Hepatocyte (in vitro differentiated cells): ENCODE measurements around the gene CREB1. TPM values are rescaled to one million over a fixed set of nuclear protein-coding genes. Genes with fewer than 3 reads are reported as not detected.
A peak's percentile ranks its signal among the peaks of the same experiment; 100 is the strongest.

ENCODE experiments used
- DNase-seq: peaks from one replicate; pipeline ENCODE4 v3.0.0-alpha.2; 2016; ENCODE audit warnings: low spot score
- H2AFZ ChIP-seq: fragments of 200-600 bp; sonication (generic); 2 replicates; pipeline ENCODE4 v1.6.0; 2016; ENCODE audit warnings: antibody characterized with exemption, mild to moderate bottlenecking
- H3K27ac ChIP-seq: fragments of 200-600 bp; sonication (generic); 2 replicates; pipeline ENCODE4 v1.5.1; 2016; ENCODE audit warnings: mild to moderate bottlenecking
- H3K27me3 ChIP-seq: fragments of 200-600 bp; sonication (generic); 2 replicates; pipeline ENCODE4 v1.6.1; 2016
- H3K36me3 ChIP-seq: fragments of 200-600 bp; sonication (generic); replicated peaks from 2 replicates; pipeline ENCODE4 v1.5.1; 2016; ENCODE audit warnings: low read depth; ENCODE audit not compliant: insufficient read depth
- H3K4me1 ChIP-seq: fragments of 200-600 bp; sonication (generic); 2 replicates; pipeline ENCODE4 v1.5.1; 2016; ENCODE audit warnings: mild to moderate bottlenecking, moderate library complexity; ENCODE audit not compliant: insufficient read depth
- H3K4me2 ChIP-seq: fragments of 200-600 bp; sonication (generic); 2 replicates; pipeline ENCODE4 v1.6.0; 2016
- H3K4me3 ChIP-seq: fragments of 200-600 bp; sonication (generic); 2 replicates; pipeline ENCODE4 v1.5.1; 2016; ENCODE audit warnings: mild to moderate bottlenecking
- H3K79me2 ChIP-seq: fragments of 200-600 bp; sonication (generic); 2 replicates; pipeline ENCODE4 v1.6.0; 2017; ENCODE audit warnings: mild to moderate bottlenecking
- H3K9me2 ChIP-seq: fragments of 200-600 bp; sonication (generic); replicated peaks from 2 replicates; pipeline ENCODE4 v1.6.0; 2017; ENCODE audit warnings: mild to moderate bottlenecking; ENCODE audit not compliant: insufficient read depth
- H3K9me3 ChIP-seq: fragments of 200-600 bp; sonication (generic); 2 replicates; pipeline ENCODE4 v1.5.1; 2016; ENCODE audit warnings: low read depth, mild to moderate bottlenecking
- H4K20me1 ChIP-seq: fragments of 200-600 bp; sonication (generic); 2 replicates; pipeline ENCODE4 v1.6.0; 2016; ENCODE audit warnings: mild to moderate bottlenecking; ENCODE audit not compliant: insufficient read depth, poor library complexity, severe bottlenecking
- EZH2 ChIP-seq: fragments of 200-600 bp; sonication (generic); IDR thresholded peaks from 2 replicates; pipeline ENCODE4 v1.6.1; 2016; ENCODE audit warnings: antibody characterized with exemption, mild to moderate bottlenecking, borderline replicate concordance
- EZH2phosphoT487 ChIP-seq: fragments of 200-600 bp; sonication (generic); IDR thresholded peaks from one replicate; pipeline ENCODE4 v1.6.1; 2018; ENCODE audit warnings: antibody characterized with exemption, mild to moderate bottlenecking, low read depth, moderate library complexity; ENCODE audit not compliant: unreplicated experiment, severe bottlenecking
- WGBS: methylation state at CpG from one replicate; pipeline ENCODE4 v1.1.6; 2016; ENCODE audit warnings: low lambda C conversion rate; ENCODE audit errors: missing lambda C conversion rate; 5-methylcytosine and 5-hydroxymethylcytosine counted together
- polyA plus RNA-seq: library from polyadenylated mRNA; unstranded; fragments of >200 nt; fragmentation: Nextera tagmentation; extraction: Ambion mirVana; gene quantifications from 2 replicates; pipeline ENCODE4 v1.2.1, GENCODE V29; 2016
- total RNA-seq: library from RNA; depleted of rRNA; stranded (reverse); fragments of >200 nt; gene quantifications from 2 replicates; pipeline ENCODE4 v1.2.3, GENCODE V29; 2014
- TF ChIP-seq, protein P1 (sequence below): fragments of 200-600 bp; sonication (generic); IDR thresholded peaks from 2 replicates; pipeline ENCODE4 v1.5.1; 2016; ENCODE audit warnings: antibody characterized with exemption, mild to moderate bottlenecking; ENCODE audit not compliant: poor library complexity

CREB1 gene
- total RNA-seq (40.8 and 42.0 TPM in 2 replicates), polyA plus RNA-seq (21.9 and 22.6 TPM in 2 replicates)

DNA sequence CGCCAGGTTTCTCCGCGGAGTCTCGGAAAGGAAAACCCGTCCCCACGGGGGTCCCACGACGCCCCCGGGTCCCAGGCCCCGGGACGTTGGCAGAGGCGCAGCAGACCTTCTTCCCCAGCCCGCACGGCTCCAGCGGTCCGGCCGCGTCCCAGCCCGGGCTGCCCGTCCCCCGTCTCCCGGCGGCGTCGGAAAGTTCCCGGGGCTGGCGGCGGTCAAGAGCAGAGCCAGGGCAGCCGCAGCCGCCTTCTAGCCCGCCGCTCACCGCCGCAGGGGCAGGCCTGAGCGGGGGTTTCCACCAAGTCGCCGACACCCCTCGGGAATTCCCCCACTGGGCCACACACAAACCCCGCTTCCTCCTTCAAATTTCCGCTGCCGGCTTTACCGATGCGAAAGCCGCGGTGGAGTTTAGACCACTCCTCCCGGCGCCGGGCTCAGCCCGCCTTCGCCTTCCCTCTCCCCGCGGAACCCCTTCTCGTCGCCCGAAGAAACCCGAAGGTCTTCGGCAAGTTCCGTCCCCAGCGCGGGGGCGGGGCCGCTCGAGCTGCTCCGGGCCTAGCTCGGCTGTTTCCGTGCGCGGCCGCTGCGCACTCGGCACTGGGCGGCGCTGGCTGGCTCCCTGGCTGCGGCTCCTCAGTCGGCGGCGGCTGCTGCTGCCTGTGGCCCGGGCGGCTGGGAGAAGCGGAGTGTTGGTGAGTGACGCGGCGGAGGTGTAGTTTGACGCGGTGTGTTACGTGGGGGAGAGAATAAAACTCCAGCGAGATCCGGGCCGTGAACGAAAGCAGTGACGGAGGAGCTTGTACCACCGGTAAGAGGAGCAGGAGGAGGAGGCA is at the start of gene CREB1:
CREB1 (plus strand) TSS at position 633 of the 830 bp plus-strand sequence. CDS start 25,674 bp downstream, outside the sequence.
- H3K4me1 ChIP-seq, result peaks cover 16% of the 10 kb centered on the region
- WGBS, result under 1% methylated on average over 65 of the region's 92 CpGs
- H3K4me2 ChIP-seq, result peak within 1 kb of the TSS; percentile 93
- H3K36me3 ChIP-seq, result no peaks in the 10 kb centered on the region
- DNase-seq, result peak; percentile 99
- TF ChIP-seq, protein P1, sequence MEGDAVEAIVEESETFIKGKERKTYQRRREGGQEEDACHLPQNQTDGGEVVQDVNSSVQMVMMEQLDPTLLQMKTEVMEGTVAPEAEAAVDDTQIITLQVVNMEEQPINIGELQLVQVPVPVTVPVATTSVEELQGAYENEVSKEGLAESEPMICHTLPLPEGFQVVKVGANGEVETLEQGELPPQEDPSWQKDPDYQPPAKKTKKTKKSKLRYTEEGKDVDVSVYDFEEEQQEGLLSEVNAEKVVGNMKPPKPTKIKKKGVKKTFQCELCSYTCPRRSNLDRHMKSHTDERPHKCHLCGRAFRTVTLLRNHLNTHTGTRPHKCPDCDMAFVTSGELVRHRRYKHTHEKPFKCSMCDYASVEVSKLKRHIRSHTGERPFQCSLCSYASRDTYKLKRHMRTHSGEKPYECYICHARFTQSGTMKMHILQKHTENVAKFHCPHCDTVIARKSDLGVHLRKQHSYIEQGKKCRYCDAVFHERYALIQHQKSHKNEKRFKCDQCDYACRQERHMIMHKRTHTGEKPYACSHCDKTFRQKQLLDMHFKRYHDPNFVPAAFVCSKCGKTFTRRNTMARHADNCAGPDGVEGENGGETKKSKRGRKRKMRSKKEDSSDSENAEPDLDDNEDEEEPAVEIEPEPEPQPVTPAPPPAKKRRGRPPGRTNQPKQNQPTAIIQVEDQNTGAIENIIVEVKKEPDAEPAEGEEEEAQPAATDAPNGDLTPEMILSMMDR, result peak; percentile 11
- TF ChIP-seq EZH2phosphoT487, result no peak
- no peak for TF ChIP-seq EZH2
- no peaks in the 10 kb centered on the region for H3K27me3 ChIP-seq
- H3K27ac ChIP-seq, result peak within 1 kb of the TSS; percentile 98
- H3K79me2 ChIP-seq, result peaks cover 40% of the 10 kb centered on the region
- no peaks in the 10 kb centered on the region for H3K9me3 ChIP-seq
- peaks cover 38% of the 10 kb centered on the region for H4K20me1 ChIP-seq
- peak within 1 kb of the TSS; percentile 76 for H2AFZ ChIP-seq
- H3K4me3 ChIP-seq, result peak within 1 kb of the TSS; percentile 96
- H3K9me2 ChIP-seq, result no peaks in the 10 kb centered on the region

GRCh38 chr2:207480521-207481040 is 49.2 kb upstream of the CREB1 start:
- TF ChIP-seq EZH2, result no peak
- no peak for TF ChIP-seq EZH2phosphoT487
- TF ChIP-seq, protein P1, result no peak
- no peak overlapping the region for H2AFZ ChIP-seq
- H3K27me3 ChIP-seq, result no peaks in the 10 kb centered on the region
- H3K79me2 ChIP-seq, result no peaks in the 10 kb centered on the region
- H3K9me2 ChIP-seq, result no peaks in the 10 kb centered on the region
- no peak for DNase-seq
- no peaks in the 10 kb centered on the region for H3K4me1 ChIP-seq
- no peak overlapping the region for H3K27ac ChIP-seq
- H4K20me1 ChIP-seq, result no peaks in the 10 kb centered on the region
- 60% methylated on average over 4 of the region's 4 CpGs for WGBS
- H3K4me3 ChIP-seq, result no peak overlapping the region
- H3K36me3 ChIP-seq, result no peaks in the 10 kb centered on the region
- no peak overlapping the region for H3K4me2 ChIP-seq
- no peaks in the 10 kb centered on the region for H3K9me3 ChIP-seq

DNA sequence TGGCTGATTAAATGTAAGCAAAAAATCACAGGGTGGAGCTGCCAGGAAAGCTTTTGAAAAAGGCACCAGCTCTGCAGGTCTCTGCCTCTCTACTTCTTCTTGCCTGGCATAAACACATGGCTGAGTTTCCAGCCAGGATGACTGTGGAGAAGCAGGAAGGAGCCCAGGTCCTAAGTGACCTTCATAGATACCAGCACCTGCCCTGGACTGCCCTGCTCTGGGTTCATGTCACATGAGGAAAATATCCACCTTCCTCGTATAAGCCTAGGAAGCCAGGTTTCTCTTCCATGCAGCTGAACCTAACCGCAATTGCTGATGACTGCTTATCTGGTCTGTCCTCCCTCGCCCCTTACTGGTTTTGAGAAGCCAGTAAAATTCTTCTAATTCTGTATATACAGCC is 47.8 kb upstream of the CREB1 start:
- no peaks in the 10 kb centered on the region for H3K9me3 ChIP-seq
- H3K4me2 ChIP-seq, result no peak overlapping the region
- H3K79me2 ChIP-seq, result no peaks in the 10 kb centered on the region
- TF ChIP-seq, protein P1, result no peak
- TF ChIP-seq EZH2 (no peak), EZH2phosphoT487 (no peak)
- no peak overlapping the region for H3K4me3 ChIP-seq
- no peak overlapping the region for H2AFZ ChIP-seq
- DNase-seq, result no peak
- 67% methylated on average over 3 of the region's 3 CpGs for WGBS
- no peaks in the 10 kb centered on the region for H3K9me2 ChIP-seq
- H3K4me1 ChIP-seq, result no peaks in the 10 kb centered on the region
- no peak overlapping the region for H3K27ac ChIP-seq
- H4K20me1 ChIP-seq, result no peaks in the 10 kb centered on the region
- no peaks in the 10 kb centered on the region for H3K36me3 ChIP-seq
- H3K27me3 ChIP-seq, result no peaks in the 10 kb centered on the region
